ENCODE data around the gene HPSE2. TPM values are rescaled to one million over a fixed set of nuclear protein-coding genes. Genes with fewer than 3 reads are reported as not detected.

HPSE2 gene
- total RNA-seq, 1 donor from 2014 or later, result 5.7 TPM

DNA sequence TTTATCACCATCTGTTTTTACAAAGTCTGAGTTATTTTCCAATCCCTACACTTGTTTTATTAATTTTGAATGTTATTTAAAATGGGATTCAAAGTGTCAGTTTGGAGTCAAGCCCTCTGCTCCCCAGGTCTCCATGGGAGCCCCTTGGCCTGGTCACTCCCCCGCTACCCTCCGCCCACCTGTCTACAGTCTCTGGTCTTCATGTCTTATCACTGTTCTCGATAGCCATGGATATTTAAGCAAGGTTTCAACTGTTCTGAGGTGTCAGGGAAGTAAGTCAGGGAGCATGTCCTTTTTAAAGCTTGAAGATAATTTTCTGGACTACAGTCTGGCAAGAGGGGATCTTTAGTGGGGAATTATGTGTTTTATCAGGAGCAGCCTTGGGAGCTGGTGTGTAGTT lies 769.8 kb downstream of the HPSE2 start:
- no peak for DNase-seq (ENCODE audit: low spot score)

DNA sequence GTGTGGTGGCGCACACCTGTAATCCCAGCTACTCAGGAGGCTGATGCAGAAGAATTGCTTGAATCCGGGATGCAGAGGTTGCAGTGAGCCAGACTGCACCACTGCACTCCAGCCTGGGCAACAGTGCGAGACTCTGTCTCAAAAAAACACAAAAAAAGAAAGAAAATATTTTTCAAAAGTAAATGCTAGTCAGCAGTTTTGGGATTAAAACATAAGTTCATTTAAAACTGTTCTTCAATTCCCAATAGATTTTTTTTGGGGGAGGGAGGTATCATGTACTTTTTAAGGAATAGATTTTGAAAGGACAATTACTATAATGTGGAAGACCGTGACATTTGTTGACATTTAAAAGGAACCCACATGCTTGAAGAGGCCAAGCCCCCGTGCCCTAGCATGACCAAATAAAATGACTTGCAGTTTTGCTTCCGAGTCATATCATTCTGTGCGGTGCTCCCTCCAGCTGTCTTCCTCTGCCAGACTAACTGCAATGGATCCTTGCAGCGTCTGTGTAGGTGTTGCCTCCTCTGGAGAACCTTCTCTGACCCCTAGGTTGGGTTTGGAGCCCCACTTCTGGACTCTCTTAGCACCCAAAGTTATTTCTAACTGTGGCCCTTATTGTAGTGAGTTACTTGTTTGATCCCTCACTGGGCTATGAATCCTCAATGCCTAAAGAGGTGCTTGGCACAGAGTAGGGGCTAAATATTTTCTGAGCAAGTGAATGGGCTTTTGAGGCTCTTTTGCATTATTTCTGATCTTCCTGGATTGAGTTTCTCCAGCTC lies 771.5 kb downstream of the HPSE2 start:
- DNase-seq (ENCODE audit: low spot score), result no peak

DNA sequence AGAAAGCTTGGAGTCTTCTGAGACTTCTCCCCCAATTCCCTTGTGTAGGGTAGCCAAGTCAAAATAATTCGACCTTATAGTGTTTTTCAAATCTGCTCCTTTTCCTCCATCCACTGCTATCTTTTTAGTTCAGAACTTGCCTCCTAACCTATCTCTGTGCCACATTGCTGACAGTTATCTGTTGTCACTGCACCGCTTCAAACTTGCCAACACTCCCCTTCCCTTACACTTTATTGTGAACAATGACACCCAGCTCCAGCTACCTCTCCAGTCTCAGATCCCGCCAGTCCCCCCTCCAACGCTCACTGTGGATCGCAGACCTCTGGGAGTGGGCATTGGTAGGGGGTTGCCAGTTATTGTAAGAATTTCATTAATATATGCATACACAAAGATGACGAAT lies 772.6 kb downstream of the HPSE2 start:
- DNase-seq (ENCODE audit: low spot score), result no peak

DNA sequence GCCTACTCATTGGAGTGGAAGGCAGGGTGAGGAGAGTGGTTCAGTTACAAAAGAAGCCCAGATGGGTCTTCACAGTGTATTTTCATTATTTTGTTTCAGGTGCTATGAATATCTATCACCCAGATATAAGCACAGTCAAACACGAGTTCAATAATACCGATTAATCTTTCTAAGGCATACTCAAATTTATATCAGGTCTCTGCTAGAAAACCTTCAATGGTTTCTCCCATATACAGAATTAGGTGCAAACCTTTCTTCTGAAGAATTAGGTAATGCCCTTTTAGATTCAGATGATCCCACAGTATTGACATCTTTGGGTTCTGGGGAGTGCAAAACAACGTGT lies 774.2 kb downstream of the HPSE2 start:
- DNase-seq (ENCODE audit: low spot score), result no peak

DNA sequence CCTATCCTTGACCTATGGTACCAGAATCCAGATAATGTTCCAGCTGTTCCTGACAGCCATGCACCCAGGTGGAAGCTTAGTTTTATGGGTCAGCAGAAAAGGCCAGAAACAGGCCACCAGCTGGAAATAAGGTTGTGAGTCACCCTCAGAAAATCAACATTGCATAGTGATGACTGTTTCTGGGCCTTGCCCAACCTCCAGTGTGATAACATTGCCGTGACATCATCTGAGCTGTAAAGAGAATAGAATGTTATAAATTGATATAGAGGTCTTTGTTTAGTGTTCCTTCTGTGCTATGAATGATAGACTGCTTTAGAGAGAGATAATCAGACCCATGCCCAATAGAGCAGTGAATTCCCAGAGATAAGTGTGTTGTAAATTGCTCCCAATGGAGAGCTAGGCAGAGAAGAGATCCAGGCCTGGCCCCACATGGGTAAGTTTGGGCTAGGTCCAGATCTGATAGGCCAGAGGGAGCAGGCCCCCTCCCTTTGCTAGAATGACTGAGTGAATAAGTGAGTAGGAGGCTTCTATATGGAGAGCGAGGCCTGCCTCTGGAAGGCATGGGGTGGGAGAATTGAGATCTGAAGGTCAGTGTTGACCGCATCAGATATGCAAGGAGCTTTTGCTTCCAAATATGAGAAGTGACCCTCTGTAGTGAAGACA lies 774.7 kb downstream of the HPSE2 start:
- DNase-seq (ENCODE audit: low spot score), result peak; percentile 67

DNA sequence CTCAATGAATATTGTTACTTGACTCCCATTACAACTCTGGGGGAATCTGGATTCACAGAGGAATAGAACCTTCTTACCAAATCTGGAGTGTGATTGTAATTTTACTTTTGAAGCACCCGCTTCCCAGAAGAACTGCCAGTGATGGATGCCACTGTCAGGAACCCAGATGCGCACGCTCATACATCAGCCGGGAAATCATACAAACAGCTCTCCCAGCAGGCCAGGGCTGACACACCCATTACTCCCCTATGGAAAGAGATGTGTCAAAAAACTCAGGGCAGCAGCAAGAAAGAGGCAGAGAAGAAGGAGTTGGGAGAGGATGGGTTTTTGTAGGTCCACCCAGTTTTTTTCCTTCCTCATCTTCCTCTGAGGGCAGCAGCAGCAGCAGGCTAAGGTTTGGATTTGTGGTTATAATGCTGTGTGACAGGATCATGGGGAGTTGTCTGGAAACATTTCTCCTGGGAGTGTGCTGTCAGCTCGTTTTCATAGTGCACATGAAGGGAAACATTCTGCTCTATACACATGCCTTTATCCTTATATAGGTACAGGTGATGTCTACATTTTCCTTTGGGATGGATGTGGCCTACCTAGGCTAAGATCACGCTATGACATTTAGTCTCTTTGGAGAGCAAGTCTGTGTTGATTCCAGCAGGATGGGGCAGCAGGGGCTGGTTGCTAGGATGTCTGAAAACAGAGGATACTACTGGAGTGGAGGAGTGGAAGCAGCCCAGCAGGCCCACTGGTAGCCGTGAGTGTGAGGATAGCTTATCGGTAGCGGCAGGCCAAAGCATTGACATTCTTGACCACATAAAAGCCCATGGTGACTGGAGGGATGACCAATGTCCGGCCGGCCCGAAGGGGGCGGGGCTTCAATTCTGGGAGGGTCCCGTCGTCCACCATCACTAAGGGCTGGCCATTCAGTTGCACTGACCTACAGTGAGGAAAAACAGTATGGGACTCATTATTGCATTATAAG lies 776.6 kb downstream of the HPSE2 start:
- DNase-seq (ENCODE audit: low spot score), result no peak

DNA sequence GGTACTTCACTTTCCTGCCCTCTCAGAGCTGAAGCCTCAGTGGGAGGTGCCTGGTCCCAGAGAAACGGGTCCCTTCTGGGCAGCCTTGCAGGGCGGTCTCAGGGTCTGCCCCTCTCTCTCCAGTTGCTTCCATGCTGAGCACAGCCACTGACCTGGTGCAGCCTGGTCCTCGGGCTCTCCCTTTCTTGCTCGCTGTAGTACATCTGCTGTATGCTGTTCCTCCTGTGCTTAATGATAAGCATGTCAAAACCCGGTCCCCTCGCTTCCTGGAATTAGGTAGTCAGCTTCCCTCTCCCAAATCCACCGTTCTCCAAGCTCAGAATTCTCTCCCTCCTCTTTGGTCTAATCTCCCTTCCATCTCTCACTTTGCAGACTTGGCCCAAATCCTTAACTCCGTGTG lies 777.9 kb downstream of the HPSE2 start:
- DNase-seq (ENCODE audit: low spot score), result no peak

DNA sequence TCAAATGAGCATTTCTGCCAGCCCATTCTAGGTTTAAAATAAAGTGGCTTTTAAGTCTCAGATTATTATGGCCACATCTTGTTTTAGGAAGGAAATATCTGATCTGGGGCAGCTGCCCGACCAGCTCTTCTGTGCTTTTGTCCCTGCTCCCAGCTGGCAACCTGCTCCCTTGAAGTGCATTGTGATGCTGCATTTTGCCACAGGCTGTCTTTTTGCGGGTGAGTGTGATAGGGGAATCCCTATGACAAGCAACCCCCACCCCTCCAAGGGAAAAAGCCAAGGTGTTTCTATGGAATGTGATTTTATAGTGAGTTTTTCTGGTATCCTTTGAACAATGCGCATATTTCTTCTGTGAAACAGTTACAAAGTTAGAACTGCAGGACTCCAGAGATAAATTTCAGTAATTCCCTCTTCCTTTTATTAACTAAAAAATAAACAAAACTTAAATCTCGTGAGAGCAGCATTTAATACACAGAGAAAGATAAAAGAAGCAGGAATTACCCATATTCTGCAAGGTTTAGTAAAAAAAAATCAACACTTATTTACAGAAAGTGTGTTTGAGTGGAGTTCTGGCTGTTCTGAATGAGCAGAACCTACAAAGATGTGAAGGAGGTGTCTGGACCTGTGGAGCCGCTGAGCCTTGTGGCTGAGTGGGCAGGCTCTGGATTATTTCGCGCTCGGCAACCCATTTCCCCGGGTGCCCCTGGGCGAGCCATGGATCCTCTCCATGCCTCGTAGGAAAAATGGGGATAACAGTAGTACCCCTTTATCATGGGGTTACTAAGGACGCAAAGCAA lies 778.8 kb downstream of the HPSE2 start:
- no peak for DNase-seq (ENCODE audit: low spot score)

DNA sequence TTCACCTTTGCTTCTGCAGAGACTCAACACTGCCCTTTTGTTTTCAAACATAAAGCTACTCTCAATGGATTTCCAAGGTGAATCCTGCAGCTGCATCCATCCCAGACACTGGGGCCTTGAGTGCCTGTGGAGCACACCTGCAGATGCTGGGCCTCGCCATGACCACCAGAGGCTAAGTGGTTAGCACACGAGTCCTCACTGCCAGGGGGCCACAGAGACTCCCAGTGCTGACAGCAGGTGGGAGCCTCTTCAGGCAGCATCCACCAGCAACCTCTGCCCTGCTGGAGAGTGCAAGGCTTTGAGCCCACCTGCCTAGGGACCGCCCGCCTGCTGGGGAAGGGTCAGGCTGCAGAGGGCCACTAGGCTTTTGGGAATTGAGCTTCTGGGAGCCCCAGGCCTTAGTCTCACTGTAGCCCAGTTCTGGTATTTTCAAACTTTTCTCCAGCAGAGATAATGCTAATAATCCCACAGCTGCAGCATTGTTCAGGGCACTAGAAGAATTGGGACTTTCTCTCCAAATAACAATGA lies 779.5 kb downstream of the HPSE2 start:
- DNase-seq (ENCODE audit: low spot score), result no peak

DNA sequence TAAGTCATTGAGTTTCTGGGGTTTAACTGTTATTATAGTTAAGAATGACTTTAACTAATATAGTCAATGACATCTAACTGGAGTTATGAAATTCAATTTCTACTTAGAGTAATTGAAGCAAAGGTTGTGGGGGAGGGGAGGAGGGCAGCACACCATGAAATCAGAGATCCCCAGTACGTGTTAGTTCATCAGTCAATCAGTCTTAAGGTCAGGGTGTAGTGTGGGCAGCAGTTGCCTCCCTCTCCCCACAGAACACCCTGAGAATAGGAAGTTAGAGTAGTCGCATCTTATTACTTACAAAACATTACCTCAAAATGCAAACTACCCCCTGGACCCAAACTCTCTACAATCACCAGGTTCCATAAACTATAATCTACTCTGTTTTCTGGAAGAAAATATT lies 781.9 kb downstream of the HPSE2 start:
- no peak for DNase-seq (ENCODE audit: low spot score)

DNA sequence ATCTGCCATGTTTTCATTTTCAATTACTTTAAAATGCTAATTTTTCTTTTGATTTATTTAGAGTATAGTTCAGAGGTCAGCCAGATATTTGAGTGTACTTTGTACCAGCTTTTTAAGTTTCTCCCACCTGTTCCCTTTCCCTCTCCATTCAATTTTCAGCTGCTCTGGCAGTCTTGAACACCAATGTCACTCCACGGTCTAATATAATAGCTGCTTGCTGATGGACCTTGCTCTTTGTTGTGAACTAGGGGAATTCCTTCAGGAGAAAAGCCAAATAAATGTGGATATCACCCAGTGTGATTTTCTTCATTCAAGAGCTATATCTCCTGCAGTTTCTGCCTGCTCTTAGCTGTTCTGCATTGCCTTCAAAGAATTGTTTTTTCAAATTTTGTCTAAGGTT lies 785.0 kb downstream of the HPSE2 start:
- no peak for DNase-seq (ENCODE audit: low spot score)

DNA sequence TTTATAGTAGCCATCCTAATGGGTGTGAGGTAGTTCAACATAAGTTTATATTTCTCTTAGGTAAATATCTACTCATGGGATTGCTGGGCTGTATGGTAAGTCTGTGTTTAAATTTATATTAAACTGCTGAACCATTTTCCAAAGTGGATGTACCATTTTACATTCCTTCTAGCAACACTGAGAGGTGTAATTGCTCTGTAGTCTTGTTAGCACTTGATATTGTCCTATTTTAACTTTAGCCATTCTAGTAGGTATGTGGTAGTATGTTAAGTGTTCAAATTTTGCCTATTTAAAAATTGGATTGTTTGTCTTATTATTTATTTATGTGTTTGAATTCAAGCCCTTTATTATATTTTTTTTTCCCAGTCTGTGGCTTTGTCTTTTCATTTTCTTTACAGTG lies 786.4 kb downstream of the HPSE2 start:
- DNase-seq (ENCODE audit: low spot score), result no peak

DNA sequence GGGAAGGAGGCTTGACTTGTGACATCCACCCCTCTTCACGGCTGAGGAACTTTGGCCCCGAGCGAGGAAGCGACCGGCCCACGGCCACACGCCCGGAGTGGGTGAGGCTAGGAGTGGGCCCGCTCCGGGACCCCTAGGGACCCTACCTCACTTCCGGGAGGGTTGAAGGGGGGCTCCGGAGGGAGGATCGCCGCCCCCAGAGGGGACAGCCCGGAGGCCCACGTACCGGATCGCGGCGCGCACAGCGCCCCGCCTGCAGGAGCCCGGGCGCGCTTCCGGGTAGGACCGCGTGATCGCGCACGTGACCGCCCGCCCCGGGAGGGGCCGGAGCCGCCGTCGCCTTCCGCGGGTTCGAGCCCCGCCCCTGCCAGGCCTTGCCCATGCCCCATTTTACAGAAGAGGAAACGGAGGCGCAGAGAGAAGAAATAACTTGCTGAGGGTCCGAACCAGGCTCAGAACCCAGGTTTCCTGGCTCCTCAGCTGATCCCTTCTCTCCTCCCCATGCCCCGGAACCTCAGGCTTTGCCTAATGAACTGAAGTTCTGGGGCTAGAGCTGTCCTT lies 788.9 kb downstream of the HPSE2 start, which contains the start of gene HPS1:
TSS of gene HPS1 (minus strand) at position 275 of the 561 bp plus-strand sequence. CDS start 3,695 bp downstream, outside the sequence.
- peak; percentile 82 for DNase-seq (ENCODE audit: low spot score)

DNA sequence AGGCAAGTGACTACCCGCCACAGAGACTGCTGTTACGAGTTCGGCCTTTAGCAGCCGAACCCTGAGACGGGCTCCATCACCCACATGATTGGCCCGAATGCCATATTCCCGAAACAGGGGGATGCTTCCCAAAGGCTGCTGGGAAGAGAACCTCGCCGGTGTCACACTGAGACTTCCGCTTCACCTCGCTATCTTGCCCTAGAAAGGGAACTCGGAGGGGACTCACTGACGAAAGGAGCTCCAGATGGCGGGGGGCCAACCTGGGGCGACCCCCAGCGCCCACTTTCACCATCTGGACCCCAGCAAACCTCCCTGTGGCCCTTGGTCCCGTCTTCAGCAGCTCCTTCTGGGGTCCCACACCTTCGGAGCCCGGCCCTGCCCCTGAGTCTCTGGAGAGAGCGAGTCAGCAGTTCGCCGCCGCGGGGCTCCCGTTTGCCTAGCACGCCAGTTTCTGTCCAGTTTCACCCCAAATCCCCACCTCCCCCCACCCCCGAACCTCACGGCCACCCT lies 789.4 kb downstream of the HPSE2 start:
- no peak for DNase-seq (ENCODE audit: low spot score)

DNA sequence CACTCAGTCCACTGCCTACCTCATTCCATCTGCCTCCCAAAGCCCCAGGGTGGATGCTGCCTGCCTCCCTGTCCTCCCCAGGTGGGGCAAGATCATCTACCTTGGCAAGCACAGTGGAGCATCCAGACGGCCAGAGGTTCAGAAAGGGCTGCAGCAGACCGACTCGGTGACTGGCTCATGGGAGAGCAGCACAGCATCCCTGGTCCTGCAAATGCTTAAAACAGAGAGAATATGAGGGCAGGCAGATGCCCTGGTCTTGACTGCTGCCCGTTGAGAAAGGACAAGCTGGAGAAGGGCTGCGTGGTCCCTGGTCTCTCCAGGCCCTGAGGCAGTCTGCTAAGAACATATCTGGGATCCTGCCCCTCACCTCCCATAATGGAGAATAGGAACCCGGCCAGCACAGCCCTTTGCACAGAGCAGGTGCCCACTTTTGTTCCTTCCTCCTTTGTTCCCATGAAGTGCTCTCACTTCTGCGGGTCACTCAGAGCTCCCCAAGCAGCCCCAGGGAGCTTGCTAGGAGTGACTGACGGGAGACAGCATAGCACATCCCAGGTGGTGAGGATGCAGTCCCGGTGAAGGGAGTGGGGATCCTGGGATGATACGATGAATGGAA lies 790.3 kb downstream of the HPSE2 start:
- no peak for DNase-seq (ENCODE audit: low spot score)

DNA sequence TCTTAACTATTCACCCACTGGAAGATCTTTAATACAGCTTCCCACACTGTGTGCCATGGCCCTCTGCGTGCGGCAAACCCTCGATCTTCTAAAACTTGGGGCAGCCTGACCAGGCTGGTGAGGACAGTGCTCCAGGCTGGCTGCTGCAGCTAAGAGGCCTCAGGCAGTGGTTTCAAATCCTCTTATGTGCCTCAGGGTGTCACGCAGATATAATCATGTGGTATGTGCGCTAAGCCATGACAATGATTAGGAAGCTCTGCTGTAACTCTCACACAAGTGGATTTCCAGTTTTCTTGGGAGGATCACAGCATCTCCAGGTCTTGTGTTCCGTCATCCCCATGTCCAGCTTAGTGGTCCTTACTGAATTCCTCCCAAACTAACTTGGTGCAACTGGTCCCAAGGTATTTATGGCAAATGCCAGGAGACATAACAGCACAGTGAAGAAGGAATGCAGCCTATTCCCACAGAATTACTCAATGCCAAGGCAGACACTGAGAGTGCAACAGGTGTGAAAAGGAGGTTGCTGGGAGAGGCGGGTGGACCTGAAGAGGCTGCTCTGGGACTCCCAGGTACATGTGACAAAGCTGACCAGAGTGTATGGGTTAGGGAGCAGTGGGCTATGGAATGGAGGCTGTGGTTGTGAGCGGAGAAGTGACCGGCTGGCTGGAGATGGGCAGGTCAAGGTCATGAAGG lies 791.2 kb downstream of the HPSE2 start:
- DNase-seq (ENCODE audit: low spot score), result no peak

DNA sequence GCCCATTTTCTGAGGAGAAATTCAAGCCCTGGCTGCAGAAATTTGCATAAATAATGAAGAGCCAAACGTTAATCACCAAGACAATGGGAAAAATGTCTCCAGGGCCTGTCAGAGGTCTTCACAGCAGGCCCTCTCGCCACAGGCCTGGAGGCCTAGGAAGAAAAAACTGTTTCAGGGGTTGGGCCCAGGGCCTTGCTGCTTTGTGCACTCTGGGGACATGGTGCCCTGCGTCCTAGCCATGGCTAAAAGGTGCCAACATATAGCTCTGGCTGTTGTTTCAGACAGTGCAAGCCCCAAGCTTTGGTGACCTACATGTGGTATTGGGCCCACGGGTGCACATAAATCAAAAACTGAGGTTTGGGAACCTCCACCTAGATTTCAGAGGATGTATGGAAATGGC lies 796.9 kb downstream of the HPSE2 start:
- DNase-seq (ENCODE audit: low spot score), result no peak

DNA sequence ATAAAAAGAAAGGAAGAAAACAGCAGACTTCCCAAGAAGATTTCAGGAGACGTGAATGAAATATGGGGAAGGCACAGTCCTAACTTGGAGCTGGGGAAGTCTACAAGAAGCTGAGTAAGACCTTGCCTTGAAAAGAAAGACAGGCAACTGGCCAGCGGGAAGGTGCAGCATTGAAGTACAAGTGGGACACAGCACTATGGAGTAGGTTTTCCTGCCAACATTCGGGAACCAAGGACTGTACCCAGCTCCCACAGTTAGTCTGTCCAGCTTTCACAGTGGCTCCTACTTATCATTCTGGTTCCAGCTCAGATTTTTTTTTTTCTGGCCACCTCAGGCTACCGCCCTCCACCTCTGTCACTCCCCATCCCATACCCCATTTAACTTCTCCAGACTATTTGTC lies 798.9 kb downstream of the HPSE2 start:
- DNase-seq (ENCODE audit: low spot score), result no peak

DNA sequence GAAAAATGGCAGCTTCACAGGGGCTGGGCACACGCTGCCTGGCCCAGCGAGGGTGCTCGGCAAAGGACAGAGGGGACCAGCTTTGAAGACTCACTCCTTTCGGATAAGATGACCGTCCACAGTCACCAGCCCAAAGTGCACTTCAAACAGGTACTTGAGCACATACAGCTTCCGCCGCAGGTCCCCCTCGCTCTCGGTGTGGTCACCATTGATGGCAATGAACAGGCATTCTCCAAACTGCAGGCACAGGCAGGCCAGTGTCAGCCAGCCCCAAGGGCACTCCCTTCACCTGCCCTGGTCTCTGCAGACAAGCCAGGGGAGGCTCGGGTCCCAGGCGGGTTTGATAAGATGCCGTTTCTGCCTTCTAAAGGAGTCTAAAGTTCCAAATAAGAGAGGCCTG lies 800.5 kb downstream of the HPSE2 start:
- DNase-seq (ENCODE audit: low spot score), result no peak
